GM12878 (cell line): ENCODE measurements around the gene MGAT5. TPM values are rescaled to one million over a fixed set of nuclear protein-coding genes. Genes with fewer than 3 reads are reported as not detected.

ENCODE experiments used
- ASH2L ChIP-seq: fragments of 300-600, 200-600 bp; sonication (generic); IDR thresholded peaks from 2 replicates; pipeline ENCODE4 v1.6.1; 2017; ENCODE audit warnings: low read depth, mild to moderate bottlenecking, borderline replicate concordance
- ATF2 ChIP-seq: IDR thresholded peaks from 2 replicates; pipeline ENCODE4 v1.6.1; 2012; ENCODE audit warnings: low read length, inconsistent platforms
- BRCA1 ChIP-seq: IDR thresholded peaks from 2 replicates; pipeline ENCODE4 v1.6.1; 2011; ENCODE audit warnings: low read depth, low read length, improper control_type of control experiment
- CREM ChIP-seq: IDR thresholded peaks from 2 replicates; pipeline ENCODE4 v1.6.1; 2014; ENCODE audit warnings: antibody characterized with exemption, low read depth
- EZH2 ChIP-seq: IDR thresholded peaks from 2 replicates; pipeline ENCODE4 v1.6.1; 2012; ENCODE audit warnings: low read depth, mild to moderate bottlenecking, control low read depth, inconsistent platforms, low read length, borderline replicate concordance; ENCODE audit not compliant: control insufficient read depth
- GATAD2B ChIP-seq: fragments of 450-650 bp; conservative IDR thresholded peaks from 2 replicates; pipeline ENCODE4 v1.6.1; 2017; ENCODE audit warnings: low read depth, mild to moderate bottlenecking, moderate library complexity
- JUND ChIP-seq: IDR thresholded peaks from 2 replicates; pipeline ENCODE4 v1.6.1; 2012; ENCODE audit warnings: low read depth, mild to moderate bottlenecking, low read length, improper control_type of control experiment, moderate library complexity
- KDM1A ChIP-seq: fragments of 200-600 bp; sonication (generic); IDR thresholded peaks from 2 replicates; pipeline ENCODE4 v1.6.1; 2016; ENCODE audit warnings: borderline replicate concordance
- MLLT1 ChIP-seq: fragments of 450-650 bp; IDR thresholded peaks from 2 replicates; pipeline ENCODE4 v1.6.1; 2016; ENCODE audit warnings: mild to moderate bottlenecking
- PKNOX1 ChIP-seq: fragments of 450-650 bp; IDR thresholded peaks from 2 replicates; pipeline ENCODE4 v1.6.1; 2016; ENCODE audit warnings: mild to moderate bottlenecking
- POLR2AphosphoS2 ChIP-seq: IDR thresholded peaks from 2 replicates; pipeline ENCODE4 v1.6.1; 2011; ENCODE audit warnings: low read depth, mild to moderate bottlenecking, low read length, improper control_type of control experiment, moderate library complexity
- SIN3A ChIP-seq: IDR thresholded peaks from 2 replicates; pipeline ENCODE4 v1.6.1; 2012; ENCODE audit warnings: low read depth, low read length, improper control_type of control experiment
- SMAD1 ChIP-seq: fragments of 450-650 bp; IDR thresholded peaks from 2 replicates; pipeline ENCODE4 v1.6.1; 2018; ENCODE audit warnings: mild to moderate bottlenecking, low read depth; ENCODE audit not compliant: partially characterized antibody
- STAT1 ChIP-seq: fragments of 450-650 bp; conservative IDR thresholded peaks from 2 replicates; pipeline ENCODE4 v1.6.1; 2014; ENCODE audit warnings: antibody characterized with exemption, mild to moderate bottlenecking
- STAT3 ChIP-seq: IDR thresholded peaks from 2 replicates; pipeline ENCODE4 v1.6.1; 2011; ENCODE audit warnings: low read depth, low read length, improper control_type of control experiment
- SUPT20H ChIP-seq: IDR thresholded peaks from 2 replicates; pipeline ENCODE4 v1.6.1; 2011; ENCODE audit warnings: low read depth, mild to moderate bottlenecking, low read length, moderate library complexity, borderline replicate concordance; ENCODE audit not compliant: control insufficient read depth
- TCF12 ChIP-seq: IDR thresholded peaks from 2 replicates; pipeline ENCODE4 v1.6.1; 2011; ENCODE audit warnings: low read depth, mild to moderate bottlenecking, low read length
- TCF7 ChIP-seq: IDR thresholded peaks from 2 replicates; pipeline ENCODE4 v1.6.1; 2014; ENCODE audit warnings: antibody characterized with exemption, borderline replicate concordance
- USF2 ChIP-seq: IDR thresholded peaks from 2 replicates; pipeline ENCODE4 v1.6.1; 2011; ENCODE audit warnings: low read depth, low read length, improper control_type of control experiment, borderline replicate concordance
- ZNF592 ChIP-seq: fragments of 450-650 bp; IDR thresholded peaks from 2 replicates; pipeline ENCODE4 v1.6.1; 2017; ENCODE audit warnings: mild to moderate bottlenecking, moderate library complexity
- polyA plus RNA-seq, 11 experiments: library from polyadenylated mRNA; depleted of rRNA in 4 of 11; unstranded in 6 of 11; stranded (reverse) in 5 of 11; fragments of >200 nt; fragmentation: Nextera tagmentation in 4 of 11; fragmentation: Illumina TruSeq in 1 of 11; extraction: Ambion mirVana in 4 of 11; extraction: Trizol in 1 of 11; gene quantifications; 1 replicate in 1 of 11; 2 replicates in 10 of 11; pipeline versions ENCODE4 v1.2.1 to v1.2.3, GENCODE V29; 2011 to 2016; ENCODE audit warnings: inconsistent platforms in 2 of 11, missing spikeins in 2 of 11, low read depth in 1 of 11
- total RNA-seq, 4 experiments: library from RNA; depleted of rRNA in 3 of 4; stranded (reverse); fragments of >200 nt in 3 of 4; fragmentation: Illumina TruSeq in 1 of 4; extraction: Trizol in 1 of 4; gene quantifications; 2 replicates each; pipeline versions ENCODE4 v1.2.1 to v1.2.3, GENCODE V29; 2013 to 2021

MGAT5 gene
- total and polyA plus RNA-seq, 10 of the 15 experiments (the other 5 are each of a cell fraction or from before 2014, with no cell fraction given): 4.9 to 104 (median 36.2) TPM

- no peak; the same call in 1 of the 2 replicates for TF ChIP-seq MLLT1
- no peak for TF ChIP-seq POLR2AphosphoS2
- TF ChIP-seq SMAD1: no peak
- 0 out of 2 replicates have a peak, but pooled peaks have one; percentile 19 for TF ChIP-seq GATAD2B
- no peak; the same call in 1 of the 2 replicates for TF ChIP-seq BRCA1
- TF ChIP-seq CREM: peak; percentile 53
- no peak for TF ChIP-seq ASH2L
- no peak for TF ChIP-seq KDM1A
- TF ChIP-seq JUND: 0 out of 2 replicates have a peak, but pooled peaks have one; percentile 25
- TF ChIP-seq ATF2: peak; percentile 39; the same call in 1 of the 2 replicates
- peak; percentile 41; the same call in 1 of the 2 replicates for TF ChIP-seq PKNOX1
- TF ChIP-seq STAT3: no peak
- 0 out of 2 replicates have a peak, but pooled peaks have one; percentile 60 for TF ChIP-seq ZNF592
- no peak for TF ChIP-seq USF2
- TF ChIP-seq STAT1: no peak; the same call in 1 of the 2 replicates
- peak; percentile 80; the same call in 1 of the 2 replicates for TF ChIP-seq SIN3A
- TF ChIP-seq TCF7: 0 out of 2 replicates have a peak, but pooled peaks have one; percentile 50
- no peak for TF ChIP-seq EZH2
- TF ChIP-seq SUPT20H: no peak
- peak; percentile 96 for TF ChIP-seq TCF12
Measured at GRCh38 chr2:134411828-134412638, 158.2 kb downstream of the MGAT5 start (continued).
